IPS-15b (cell line): ENCODE results near the gene RNF224.

Experiments used
- H3K27me3 ChIP-seq: one replicate; pipeline ENCODE4 v1.6.1; 2013; ENCODE audit warnings: low read length; ENCODE audit not compliant: control insufficient read depth, insufficient read depth
- H3K36me3 ChIP-seq: one replicate; pipeline ENCODE4 v1.6.1; 2013; ENCODE audit warnings: low read length; ENCODE audit not compliant: control insufficient read depth, insufficient read depth
- H3K4me1 ChIP-seq: one replicate; pipeline ENCODE4 v1.6.1; 2013; ENCODE audit warnings: mild to moderate bottlenecking, low read length; ENCODE audit not compliant: control insufficient read depth, insufficient read depth
- H3K4me3 ChIP-seq: one replicate; pipeline ENCODE4 v1.5.1; 2013; ENCODE audit warnings: low read depth, low read length
- H3K9ac ChIP-seq: one replicate; pipeline ENCODE4 v1.6.1; 2013; ENCODE audit warnings: low read depth, mild to moderate bottlenecking, low read length
- H3K9me3 ChIP-seq: one replicate; pipeline ENCODE4 v1.6.1; 2013; ENCODE audit warnings: mild to moderate bottlenecking, low read length; ENCODE audit not compliant: control insufficient read depth, insufficient read depth

RNF224 gene

DNA sequence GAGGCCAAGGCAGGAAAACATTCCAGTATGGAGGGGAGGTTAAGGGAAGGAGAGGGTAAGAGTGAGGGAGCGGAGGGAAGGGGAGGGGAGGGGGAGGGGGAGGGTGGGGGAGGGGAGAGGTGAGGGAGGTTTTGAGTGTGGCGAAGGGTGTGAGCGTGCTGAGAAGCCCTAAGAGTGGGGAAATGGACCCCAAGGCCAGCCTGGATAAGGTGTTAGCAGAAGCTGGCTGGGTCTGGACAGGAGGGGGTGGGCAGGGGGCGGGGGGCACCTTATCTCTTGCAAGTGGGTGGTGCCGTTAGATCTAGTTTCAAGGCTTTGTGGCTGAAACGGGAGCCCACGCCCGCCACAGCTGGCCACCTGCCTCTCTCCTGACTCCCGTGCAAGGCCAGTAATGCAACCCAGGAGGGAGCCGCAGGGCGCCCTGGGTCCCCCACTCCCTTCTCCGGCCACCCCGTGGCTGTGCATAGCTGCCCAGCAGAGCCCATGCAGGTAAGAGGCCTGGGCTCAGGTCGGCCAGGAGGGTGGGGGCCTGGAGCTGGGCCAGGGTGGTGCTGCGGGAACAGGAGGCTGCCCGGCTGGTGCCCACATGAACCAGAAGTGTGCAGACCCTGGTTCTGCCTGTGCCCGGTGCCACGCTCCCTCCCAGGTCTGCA lies 677 bp downstream of the RNF224 start:
- H3K9ac ChIP-seq = no peak overlapping the region
- no peaks in the 10 kb centered on the region for H3K9me3 ChIP-seq
- peak overlapping the region; percentile 28 for H3K4me3 ChIP-seq
- no peaks in the 10 kb centered on the region for H3K4me1 ChIP-seq
- H3K36me3 ChIP-seq = no peaks in the 10 kb centered on the region
- no peaks in the 10 kb centered on the region for H3K27me3 ChIP-seq

DNA sequence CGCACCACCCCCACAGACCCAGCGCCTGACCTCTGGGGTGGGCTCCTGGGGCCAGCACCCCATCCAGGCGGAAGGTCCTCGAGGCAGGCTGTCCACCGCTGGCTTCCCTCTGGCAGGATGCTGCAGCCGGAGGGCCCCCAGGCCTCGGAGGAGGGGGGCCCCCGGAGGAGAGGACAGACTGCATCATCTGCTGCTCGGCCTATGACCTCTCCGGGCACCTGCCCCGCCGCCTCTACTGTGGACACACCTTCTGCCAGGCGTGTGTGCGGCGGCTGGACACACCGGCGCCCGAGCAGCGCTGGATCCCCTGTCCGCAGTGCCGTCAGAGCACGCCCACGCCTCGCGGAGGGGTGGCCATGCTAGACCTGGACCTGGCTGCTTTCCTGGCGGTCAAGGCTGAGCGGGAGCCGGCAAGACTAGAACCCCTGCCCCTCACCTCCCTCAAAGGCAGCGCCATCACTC lies 1.2 kb downstream of the RNF224 start:
- no peak overlapping the region for H3K9ac ChIP-seq
- H3K36me3 ChIP-seq = no peaks in the 10 kb centered on the region
- H3K4me1 ChIP-seq = no peaks in the 10 kb centered on the region
- no peak overlapping the region for H3K4me3 ChIP-seq
- H3K9me3 ChIP-seq = no peaks in the 10 kb centered on the region
- H3K27me3 ChIP-seq = no peaks in the 10 kb centered on the region

DNA sequence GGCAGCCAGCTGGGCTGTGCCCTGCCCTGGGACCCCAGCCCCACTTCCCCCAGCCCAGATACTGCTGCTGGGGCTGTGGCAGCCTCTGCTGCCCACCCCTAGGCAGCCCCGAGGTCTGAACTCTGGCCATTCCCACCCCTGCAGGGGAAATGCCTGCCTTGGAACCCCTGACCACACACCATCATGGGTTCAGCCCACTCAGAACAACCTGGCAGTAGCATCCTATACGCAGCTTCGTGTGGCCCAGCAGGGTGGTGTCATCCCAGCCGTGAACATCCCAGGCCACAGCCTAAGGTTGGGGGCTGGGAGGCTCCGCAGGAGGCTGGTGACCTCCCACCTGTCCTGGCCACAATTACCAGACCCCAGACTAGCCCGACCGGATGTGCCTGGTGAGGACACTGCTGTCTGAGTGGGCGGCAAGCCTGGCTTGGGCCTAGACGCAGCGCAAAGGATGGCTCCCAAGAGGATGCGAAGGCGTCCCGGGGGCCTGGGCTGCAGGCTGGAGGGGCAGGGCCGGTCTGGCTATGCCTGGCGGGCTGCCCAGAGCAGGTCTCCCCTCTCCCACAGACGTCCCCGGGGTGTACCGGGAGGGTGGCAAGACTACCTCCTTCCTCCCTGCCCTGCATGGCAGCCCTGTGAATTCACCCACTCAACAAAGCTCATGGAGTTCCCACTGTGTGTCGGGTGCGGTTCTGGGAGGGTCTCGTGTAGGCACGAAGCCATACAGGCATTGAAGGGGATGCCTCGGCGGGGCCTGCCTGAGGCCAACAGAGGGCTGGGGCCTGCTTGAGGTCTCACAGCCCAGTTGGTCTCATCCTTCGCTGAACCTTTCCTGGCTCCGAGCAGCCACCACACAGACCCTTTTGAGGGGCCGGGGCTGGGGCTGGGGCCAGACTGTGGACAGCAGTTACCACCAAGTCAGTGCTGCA lies 1.9 kb downstream of the RNF224 start:
- no peaks in the 10 kb centered on the region for H3K4me1 ChIP-seq
- H3K9me3 ChIP-seq = no peaks in the 10 kb centered on the region
- no peak overlapping the region for H3K4me3 ChIP-seq
- H3K27me3 ChIP-seq = no peaks in the 10 kb centered on the region
- no peaks in the 10 kb centered on the region for H3K36me3 ChIP-seq
- no peak overlapping the region for H3K9ac ChIP-seq

DNA sequence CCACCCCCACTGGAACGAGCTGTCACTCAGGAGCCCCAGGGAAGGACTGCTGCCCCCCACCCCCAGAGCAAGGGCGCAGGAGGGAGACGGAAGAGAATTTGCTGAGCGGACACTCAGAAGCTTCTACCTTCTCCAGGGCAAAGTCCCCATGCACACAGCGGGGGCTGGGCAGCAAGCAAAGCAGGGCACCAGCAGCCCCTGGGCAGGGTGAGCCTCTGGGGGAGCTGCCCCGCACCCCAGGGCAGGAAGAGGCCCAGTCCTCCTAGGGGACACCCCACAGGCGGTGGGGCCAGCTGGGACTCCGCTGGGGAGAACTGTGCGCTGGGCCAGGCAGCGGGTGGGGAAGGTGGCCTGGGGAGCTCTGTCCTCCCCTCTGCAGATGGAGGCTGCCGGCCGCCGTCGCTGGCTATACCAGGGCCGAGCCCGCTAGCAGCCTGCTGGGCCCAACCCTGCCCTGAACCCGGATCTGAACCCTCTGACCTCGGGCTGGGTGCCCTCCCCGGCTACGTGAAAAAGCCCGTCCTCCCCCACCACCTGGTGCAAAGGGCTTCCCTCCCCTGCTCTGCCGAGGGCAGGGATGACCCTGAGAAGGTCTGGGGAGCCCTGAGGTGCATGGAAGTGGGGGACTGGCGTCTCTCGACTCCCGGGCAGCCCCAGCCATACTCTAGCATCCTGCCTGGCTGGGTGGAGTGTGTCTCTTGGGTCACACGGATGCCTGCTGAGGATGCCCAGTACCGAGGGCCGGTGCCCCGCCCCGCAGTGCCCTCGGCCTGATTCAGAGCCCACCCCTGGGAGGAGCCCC lies 2.8 kb downstream of the RNF224 start:
- Histone ChIP-seq H3K27me3 (no peaks in the 10 kb centered on the region), H3K4me3 (no peak overlapping the region), H3K36me3 (no peaks in the 10 kb centered on the region), H3K9me3 (no peaks in the 10 kb centered on the region), H3K4me1 (no peaks in the 10 kb centered on the region), H3K9ac (no peak overlapping the region)

DNA sequence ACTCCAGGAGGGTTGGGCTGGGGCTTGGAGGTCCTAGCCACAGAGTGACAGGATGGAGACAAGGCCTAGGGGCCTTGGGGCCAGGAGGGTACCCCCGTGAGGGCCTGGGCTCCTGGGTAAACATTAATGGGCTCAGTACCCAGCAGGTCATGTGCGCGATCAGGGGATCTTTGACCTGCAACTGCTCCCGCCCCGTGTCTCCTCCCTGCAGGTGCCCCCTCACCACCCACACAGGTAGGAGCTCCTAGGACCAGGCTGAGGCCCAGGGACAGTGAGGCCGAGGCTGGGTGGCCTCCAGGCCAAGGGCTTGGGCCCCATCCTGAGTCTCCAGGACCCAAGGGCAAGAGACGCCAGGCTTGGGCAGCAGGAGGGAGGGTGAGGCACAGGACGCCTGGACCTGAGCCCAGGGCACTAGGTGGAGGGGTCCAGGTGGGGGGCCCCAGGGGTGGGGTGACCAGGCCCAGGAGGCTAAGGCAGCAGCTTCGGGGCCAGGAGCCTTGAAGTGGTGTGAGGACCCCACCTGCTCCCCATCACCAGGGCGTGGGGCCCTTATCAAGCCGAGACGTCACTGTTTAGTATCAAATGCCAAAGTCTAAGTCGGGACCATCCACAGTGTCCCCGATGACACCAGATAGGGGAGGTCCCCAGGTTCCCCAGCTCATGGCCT lies 3.5 kb downstream of the RNF224 start, which contains the start of gene SLC34A3:
SLC34A3 (plus strand) TSS at position 197 of the 667 bp plus-strand sequence. CDS start 802 bp downstream, outside the sequence.
- Histone ChIP-seq H3K9me3 (no peaks in the 10 kb centered on the region), H3K4me1 (no peaks in the 10 kb centered on the region), H3K9ac (no peak within 1 kb of the TSS), H3K36me3 (no peaks in the 10 kb centered on the region), H3K27me3 (no peaks in the 10 kb centered on the region), H3K4me3 (no peak within 1 kb of the TSS)

DNA sequence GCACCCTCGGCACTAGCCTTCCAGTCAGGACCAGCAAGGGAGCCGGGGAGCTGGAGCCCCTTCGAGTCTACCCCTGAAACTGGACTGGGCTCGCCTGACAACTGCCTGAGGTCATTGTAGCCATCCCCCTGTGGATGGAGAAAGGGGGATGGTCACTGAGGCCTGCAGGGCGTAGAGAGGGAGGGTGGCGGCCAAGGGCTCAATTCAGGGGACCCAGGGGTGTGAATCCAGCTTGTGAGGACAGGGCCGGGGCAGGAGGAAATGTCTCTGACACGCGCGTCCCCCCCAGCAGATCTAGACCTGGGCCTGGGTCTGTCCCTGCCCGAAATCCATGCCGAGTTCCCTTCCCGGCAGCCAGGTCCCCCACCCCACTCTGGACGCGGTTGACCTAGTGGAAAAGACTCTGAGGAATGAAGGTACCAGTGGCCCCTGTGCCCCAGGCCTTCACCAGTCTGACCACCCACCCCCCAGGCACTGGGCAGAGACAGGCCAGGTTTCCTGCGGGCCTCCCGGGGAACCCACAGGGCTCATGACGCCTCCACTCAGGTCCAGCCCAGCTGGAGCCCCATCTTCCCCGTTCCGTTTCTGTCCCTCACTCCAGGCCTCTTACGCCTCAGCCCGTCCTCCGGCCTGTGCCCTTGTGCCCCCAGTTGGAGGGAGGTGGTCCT lies 4.2 kb downstream of the RNF224 start:
- Histone ChIP-seq H3K4me1 (no peaks in the 10 kb centered on the region), H3K36me3 (no peaks in the 10 kb centered on the region)

DNA sequence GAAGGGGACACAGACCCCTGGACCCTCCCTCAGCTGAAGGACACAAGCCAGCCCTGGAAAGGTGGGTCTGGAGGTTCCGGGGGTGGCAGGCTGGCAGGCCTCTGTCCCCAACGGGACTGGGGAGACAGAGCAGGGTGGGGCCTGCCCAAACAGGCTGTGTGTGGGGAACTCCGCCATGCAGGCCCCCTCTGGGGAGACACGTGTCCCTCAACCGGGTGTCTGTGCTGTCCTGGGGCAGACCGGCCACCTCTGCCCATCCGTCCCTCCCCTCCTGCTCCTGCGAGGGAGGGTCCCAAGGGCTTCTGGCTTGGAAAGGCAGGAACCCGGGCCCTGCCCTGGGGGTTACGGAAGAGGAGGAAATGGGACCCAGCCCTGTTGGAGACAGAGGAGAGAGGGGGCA lies 4.8 kb downstream of the RNF224 start:
- Histone ChIP-seq H3K4me3 (no peak overlapping the region), H3K9ac (no peak overlapping the region), H3K27me3 (no peaks in the 10 kb centered on the region), H3K9me3 (no peaks in the 10 kb centered on the region), H3K36me3 (no peaks in the 10 kb centered on the region), H3K4me1 (no peaks in the 10 kb centered on the region)

More for the DNA sequence above, 4.2 kb downstream of the RNF224 start:
- Histone ChIP-seq H3K27me3 (no peaks in the 10 kb centered on the region), H3K9me3 (no peaks in the 10 kb centered on the region), H3K9ac (no peak overlapping the region), H3K4me3 (no peak overlapping the region)

DNA sequence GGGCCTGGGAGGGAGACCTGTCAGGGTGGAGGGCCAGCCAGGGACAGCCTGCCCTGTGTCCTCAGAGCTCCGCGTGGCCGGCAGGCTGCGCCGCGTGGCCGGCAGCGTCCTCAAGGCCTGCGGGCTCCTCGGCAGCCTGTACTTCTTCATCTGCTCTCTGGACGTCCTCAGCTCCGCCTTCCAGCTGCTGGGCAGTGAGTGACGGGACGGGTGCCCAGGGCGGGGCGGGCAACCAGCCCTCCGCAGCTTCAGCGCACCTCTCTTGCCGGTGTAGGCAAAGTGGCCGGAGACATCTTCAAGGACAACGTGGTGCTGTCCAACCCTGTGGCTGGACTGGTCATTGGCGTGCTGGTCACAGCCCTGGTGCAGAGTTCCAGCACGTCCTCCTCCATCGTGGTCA lies 5.2 kb downstream of the RNF224 start:
- no peak overlapping the region for H3K9ac ChIP-seq
- H3K4me1 ChIP-seq = no peaks in the 10 kb centered on the region
- H3K27me3 ChIP-seq = no peaks in the 10 kb centered on the region

DNA sequence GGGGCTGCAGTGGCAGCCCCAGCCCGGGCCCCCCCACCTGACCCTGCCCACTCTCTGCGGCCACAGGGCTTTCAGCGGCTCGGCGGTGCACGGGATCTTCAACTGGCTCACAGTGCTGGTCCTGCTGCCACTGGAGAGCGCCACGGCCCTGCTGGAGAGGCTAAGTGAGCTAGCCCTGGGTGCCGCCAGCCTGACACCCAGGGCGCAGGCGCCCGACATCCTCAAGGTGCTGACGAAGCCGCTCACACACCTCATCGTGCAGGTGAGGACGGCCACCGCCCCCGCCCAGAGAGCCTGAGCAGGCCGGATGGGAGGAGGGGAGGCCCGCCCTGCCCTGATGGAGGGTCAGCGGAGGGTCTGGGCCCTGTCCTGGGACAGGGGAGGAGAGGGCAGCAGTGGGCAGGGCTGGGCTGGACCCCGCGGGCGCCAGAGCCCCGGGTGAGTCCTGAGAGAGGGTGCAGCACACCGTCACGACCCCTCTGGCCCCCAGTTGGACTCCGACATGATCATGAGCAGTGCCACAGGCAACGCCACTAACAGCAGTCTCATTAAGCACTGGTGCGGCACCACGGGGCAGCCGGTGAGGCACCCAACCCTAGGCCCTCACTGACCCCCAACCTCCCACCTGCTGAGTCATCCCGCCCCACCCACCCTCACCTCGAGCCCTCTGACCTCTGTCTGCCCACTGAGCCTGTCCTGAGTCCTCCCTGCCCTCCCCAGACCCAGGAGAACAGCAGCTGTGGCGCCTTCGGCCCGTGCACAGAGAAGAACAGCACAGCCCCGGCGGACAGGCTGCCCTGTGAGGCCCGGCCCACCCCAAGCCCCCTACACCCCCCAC lies 6.1 kb downstream of the RNF224 start:
- Histone ChIP-seq H3K4me3 (no peak overlapping the region), H3K9ac (no peak overlapping the region), H3K9me3 (no peaks in the 10 kb centered on the region), H3K36me3 (no peaks in the 10 kb centered on the region), H3K27me3 (no peaks in the 10 kb centered on the region), H3K4me1 (no peaks in the 10 kb centered on the region)

More for the DNA sequence above, 5.2 kb downstream of the RNF224 start:
- Histone ChIP-seq H3K4me3 (no peak overlapping the region), H3K36me3 (no peaks in the 10 kb centered on the region), H3K9me3 (no peaks in the 10 kb centered on the region)

DNA sequence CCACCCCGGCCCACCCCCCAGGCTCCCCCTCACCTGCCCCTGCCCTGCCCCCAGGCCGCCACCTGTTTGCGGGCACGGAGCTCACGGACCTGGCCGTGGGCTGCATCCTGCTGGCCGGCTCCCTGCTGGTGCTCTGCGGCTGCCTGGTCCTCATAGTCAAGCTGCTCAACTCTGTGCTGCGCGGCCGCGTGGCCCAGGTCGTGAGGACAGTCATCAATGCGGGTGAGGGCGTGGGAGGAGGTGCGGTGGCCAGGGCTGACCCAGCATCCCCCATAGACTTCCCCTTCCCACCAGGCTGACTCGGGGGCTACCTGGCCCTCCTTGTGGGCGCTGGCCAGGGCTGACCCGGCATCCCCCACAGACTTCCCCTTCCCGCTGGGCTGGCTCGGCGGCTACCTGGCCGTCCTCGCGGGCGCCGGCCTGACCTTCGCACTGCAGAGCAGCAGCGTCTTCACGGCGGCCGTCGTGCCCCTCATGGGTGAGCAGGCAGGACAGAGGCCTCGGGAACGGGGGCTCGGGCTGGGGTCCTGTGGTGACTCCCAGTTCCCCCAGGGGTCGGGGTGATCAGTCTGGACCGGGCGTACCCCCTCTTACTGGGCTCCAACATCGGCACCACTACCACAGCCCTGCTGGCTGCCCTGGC lies 6.9 kb downstream of the RNF224 start:
- Histone ChIP-seq H3K9ac (no peak overlapping the region), H3K36me3 (no peaks in the 10 kb centered on the region), H3K4me3 (no peak overlapping the region), H3K27me3 (no peaks in the 10 kb centered on the region), H3K9me3 (no peaks in the 10 kb centered on the region), H3K4me1 (no peaks in the 10 kb centered on the region)
